Heart left ventricle (tissue), 16 donors: ENCODE results near the gene AGXT. TPM values are rescaled to one million over a fixed set of nuclear protein-coding genes. Genes with fewer than 3 reads are reported as not detected.

Source experiments
- ATAC-seq, 4 donors: fragments of 200-7000 bp; cut with Tn5 transposase; one replicate each; pipeline ENCODE4 v1.9.1; 2020 to 2022; ENCODE audit warnings: moderate library complexity in 4 of 4, mild to moderate bottlenecking in 3 of 4, moderate number of reproducible peaks in 1 of 4
- DNase-seq, 5 donors: peaks; one replicate each; pipeline ENCODE4 v3.0.0-alpha.2; 2020
- H3K27ac ChIP-seq, 12 donors: fragments of 200-600 bp; sonication (generic) in 4 of 12; one replicate each; pipeline versions ENCODE4 v1.5.0 to v1.8.0; 2016 to 2022; ENCODE audit warnings: mild to moderate bottlenecking in 2 of 12
- H3K27me3 ChIP-seq, 9 donors: fragments of 200-600 bp; sonication (generic) in 2 of 9; one replicate each; pipeline versions ENCODE4 v1.5.1 to v1.8.0; 2016 to 2022; ENCODE audit warnings: mild to moderate bottlenecking in 3 of 9
- H3K36me3 ChIP-seq, 9 donors: fragments of 200-600 bp; sonication (generic) in 2 of 9; one replicate each; pipeline versions ENCODE4 v1.5.0 to v1.8.0; 2018 to 2022; ENCODE audit warnings: mild to moderate bottlenecking in 2 of 9
- H3K4me1 ChIP-seq, 12 donors: fragments of 200-600 bp; sonication (generic) in 4 of 12; one replicate each; pipeline versions ENCODE4 v1.5.0 to v1.8.0; 2016 to 2022; ENCODE audit warnings: mild to moderate bottlenecking in 3 of 12
- H3K4me3 ChIP-seq, 12 donors: fragments of 200-600 bp; sonication (generic) in 4 of 12; one replicate each; pipeline versions ENCODE4 v1.5.0 to v1.8.0; 2017 to 2022; ENCODE audit warnings: mild to moderate bottlenecking in 9 of 12, moderate library complexity in 4 of 12
- H3K9me3 ChIP-seq, 12 donors: fragments of 200-600 bp; sonication (generic) in 4 of 12; one replicate each; pipeline versions ENCODE4 v1.5.0 to v1.8.0; 2016 to 2022; ENCODE audit warnings: mild to moderate bottlenecking in 1 of 12
- POLR2A ChIP-seq, 2 donors: fragments of 450-650 bp; IDR thresholded peaks; one replicate each; pipeline ENCODE4 v1.6.1; 2017; ENCODE audit warnings: antibody characterized with exemption in 2 of 2, mild to moderate bottlenecking in 2 of 2, moderate library complexity in 2 of 2
- WGBS, 4 donors: extraction: QIAGEN DNeasy Blood & Tissue Kit in 2 of 4; methylation state at CpG; one replicate each; pipeline versions ENCODE4 v1.1.5 to v1.1.7; 2013 to 2018; 5-methylcytosine and 5-hydroxymethylcytosine counted together
- intact Hi-C, 10 donors: fragments of 100-400 bp; cut with DNase I; formaldehyde crosslinking; loops; one replicate each; pipeline versions ENCODE4 v1.11.1 to v1.14.2; 2022
- polyA plus RNA-seq, 2 donors: library from polyadenylated mRNA; stranded (reverse); fragments of 200-250 nt; gene quantifications; one replicate each; pipeline ENCODE4 v1.2.3, GENCODE V29; 2013
- total RNA-seq, 9 donors: library from RNA; depleted of rRNA in 2 of 9; stranded (reverse); fragments of >200 nt in 2 of 9; fragmentation: NEBNext Ultra II Directional in 3 of 9; extraction: Animal tissue kit (Norgen Biotek cat#: 25700) in 3 of 9; gene quantifications; one replicate each; pipeline versions ENCODE4 v1.1.0 to v1.2.4, GENCODE V29; 2016 to 2023
- TF ChIP-seq, protein P1 (sequence below), 12 donors: fragments of 200-600 bp; sonication (generic) in 4 of 12; IDR thresholded peaks; one replicate each; pipeline versions ENCODE4 v1.5.0 to v1.8.0; 2018 to 2022; ENCODE audit warnings: antibody characterized with exemption in 12 of 12, mild to moderate bottlenecking in 5 of 12
- donor health status: ischemic (EF 13 %, LVEDD 7.1; RV severe dilation, severe dysfunction).
- donor health status: healthy with polysubstance abuse.
- donor health status: DM: no; HTN: yes; CAD: no.
- donor health status: DM: no; HTN: no; CAD: no.
- donor health status: ischemic (EF 25% LVEDD 6.9; RV normal size, moderate dysfunction).
- donor health status: ischemic (EF 25% LVEDD 5.7; RV mildly dilated, moderate dysfunction).
- donor health status: healthy.
- donor health status: DM: yes; HTN: yes; CAD: no.
- donor health status: ischemic (EF 35%, LVEDD 5.7; RV mildly dilated, moderate dysfunction).
- donor health status: nonischemic (EF 11% LVEDD 7.7; RV severe dilation, severe dysfunction).
- donor health status: DM: yes; HTN: yes; CAD: no.
- donor health status: PGD.
- donor health status: ischemic (EF 29% LVEDD 5.4; RV normal size, mild dysfunction).
- donor health status: nonischemic (EF 23%, LVEDD 6.1; RV moderate dilation, normal function).

The AGXT gene
- total and polyA plus RNA-seq, 11 donors: 0.06 TPM; not detected in 10

DNA sequence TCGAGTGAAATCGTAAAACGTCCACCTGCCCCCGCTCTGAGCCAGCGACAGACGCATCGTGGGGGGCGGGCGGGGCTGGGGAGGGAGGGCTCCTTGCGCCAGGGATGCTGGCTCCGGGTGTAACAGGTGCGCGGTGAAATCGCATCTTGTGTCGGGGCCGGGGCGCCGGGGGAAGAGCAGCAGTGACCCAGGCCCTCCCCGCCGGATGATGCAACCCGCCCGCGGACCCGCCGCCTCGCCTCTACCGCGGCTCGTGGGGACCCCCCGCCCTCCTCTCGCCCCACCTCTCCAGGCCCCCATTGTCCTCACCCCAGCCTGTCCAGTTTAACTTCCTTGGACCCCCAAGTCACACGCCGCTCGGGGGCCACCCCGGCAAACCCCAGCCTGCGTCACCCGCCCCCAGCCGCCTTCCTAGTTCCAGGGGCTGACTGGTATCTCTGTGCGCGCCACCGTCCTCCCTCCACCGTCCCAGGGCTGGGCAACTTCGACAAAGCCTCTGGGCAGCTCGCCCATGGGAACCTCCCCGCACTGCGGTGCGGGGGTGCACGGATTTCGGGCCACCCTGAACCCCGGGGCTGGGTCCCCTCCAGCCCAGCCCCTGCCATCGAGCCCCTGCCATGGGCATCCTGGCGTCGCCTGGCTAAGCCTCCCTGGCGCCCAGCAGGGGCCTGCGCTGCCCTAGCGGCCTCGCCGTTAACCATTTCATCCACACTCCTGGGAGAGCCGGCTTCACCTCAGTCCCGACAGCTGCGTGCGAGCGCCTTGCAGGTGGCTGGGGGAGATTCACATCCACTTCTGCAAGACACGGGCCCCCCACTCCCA lies 47.8 kb upstream of the AGXT start:
- 1 to 5% (median 2%) methylated on average over 10 to 64 of the region's 64 CpGs for WGBS, 4 donors
- Histone ChIP-seq H3K9me3 (peaks cover 0 to 6% (median 0%) of the 10 kb centered on the region in 12 donors), H3K4me3 (peak overlapping the region in 9 of 12 donors; percentile 6 to 49 (median 15)), H3K36me3 (no peaks in the 10 kb centered on the region), H3K27ac (no peak overlapping the region), H3K4me1 (peaks cover 0 to 29% (median 7%) of the 10 kb centered on the region in 12 donors), H3K27me3 (peaks cover 33 to 79% (median 67%) of the 10 kb centered on the region in 9 donors)
- DNase-seq: peak in 2 of 5 donors; percentile 21 to 47
- TF ChIP-seq POLR2A (IDR thresholded peaks at IDR 0.05): no peak
- TF ChIP-seq, protein P1, sequence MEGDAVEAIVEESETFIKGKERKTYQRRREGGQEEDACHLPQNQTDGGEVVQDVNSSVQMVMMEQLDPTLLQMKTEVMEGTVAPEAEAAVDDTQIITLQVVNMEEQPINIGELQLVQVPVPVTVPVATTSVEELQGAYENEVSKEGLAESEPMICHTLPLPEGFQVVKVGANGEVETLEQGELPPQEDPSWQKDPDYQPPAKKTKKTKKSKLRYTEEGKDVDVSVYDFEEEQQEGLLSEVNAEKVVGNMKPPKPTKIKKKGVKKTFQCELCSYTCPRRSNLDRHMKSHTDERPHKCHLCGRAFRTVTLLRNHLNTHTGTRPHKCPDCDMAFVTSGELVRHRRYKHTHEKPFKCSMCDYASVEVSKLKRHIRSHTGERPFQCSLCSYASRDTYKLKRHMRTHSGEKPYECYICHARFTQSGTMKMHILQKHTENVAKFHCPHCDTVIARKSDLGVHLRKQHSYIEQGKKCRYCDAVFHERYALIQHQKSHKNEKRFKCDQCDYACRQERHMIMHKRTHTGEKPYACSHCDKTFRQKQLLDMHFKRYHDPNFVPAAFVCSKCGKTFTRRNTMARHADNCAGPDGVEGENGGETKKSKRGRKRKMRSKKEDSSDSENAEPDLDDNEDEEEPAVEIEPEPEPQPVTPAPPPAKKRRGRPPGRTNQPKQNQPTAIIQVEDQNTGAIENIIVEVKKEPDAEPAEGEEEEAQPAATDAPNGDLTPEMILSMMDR (IDR thresholded peaks at IDR 0.05): no peak
- peak in 2 of 4 donors; percentile 10 to 22 for ATAC-seq
- intact Hi-C loops: no loop called here

DNA sequence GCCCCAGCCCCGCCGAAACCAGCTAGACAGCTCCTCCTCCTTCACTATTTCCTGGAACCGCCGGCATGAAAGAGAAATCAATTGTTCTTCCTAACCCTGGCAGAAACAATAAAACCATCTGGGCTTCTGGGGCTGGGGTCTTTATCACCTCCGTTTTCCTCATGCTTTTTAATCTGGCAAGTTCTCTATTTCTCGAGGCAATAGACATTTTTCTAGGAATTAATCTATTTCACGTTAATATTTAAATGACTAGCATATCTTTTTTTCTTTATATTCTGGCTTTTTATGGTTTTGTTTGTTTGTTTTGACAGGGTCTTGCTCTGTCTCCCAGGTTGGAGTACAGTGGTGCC lies 47.2 kb upstream of the AGXT start:
- Histone ChIP-seq H3K4me3 (no peak overlapping the region), H3K36me3 (no peaks in the 10 kb centered on the region), H3K4me1 (peaks cover 0 to 29% (median 7%) of the 10 kb centered on the region in 12 donors), H3K27me3 (peaks cover 33 to 85% (median 67%) of the 10 kb centered on the region in 9 donors), H3K27ac (no peak overlapping the region), H3K9me3 (peaks cover 0 to 6% (median 0%) of the 10 kb centered on the region in 12 donors)
- no peak for TF ChIP-seq POLR2A (IDR thresholded peaks at IDR 0.05)
- TF ChIP-seq, protein P1 (IDR thresholded peaks at IDR 0.05): no peak
- ATAC-seq (no peak), DNase-seq (no peak)
- WGBS, 4 donors: 18 to 32% (median 29%) methylated on average over 7 of the region's 7 CpGs
- intact Hi-C loops: no loop called here

DNA sequence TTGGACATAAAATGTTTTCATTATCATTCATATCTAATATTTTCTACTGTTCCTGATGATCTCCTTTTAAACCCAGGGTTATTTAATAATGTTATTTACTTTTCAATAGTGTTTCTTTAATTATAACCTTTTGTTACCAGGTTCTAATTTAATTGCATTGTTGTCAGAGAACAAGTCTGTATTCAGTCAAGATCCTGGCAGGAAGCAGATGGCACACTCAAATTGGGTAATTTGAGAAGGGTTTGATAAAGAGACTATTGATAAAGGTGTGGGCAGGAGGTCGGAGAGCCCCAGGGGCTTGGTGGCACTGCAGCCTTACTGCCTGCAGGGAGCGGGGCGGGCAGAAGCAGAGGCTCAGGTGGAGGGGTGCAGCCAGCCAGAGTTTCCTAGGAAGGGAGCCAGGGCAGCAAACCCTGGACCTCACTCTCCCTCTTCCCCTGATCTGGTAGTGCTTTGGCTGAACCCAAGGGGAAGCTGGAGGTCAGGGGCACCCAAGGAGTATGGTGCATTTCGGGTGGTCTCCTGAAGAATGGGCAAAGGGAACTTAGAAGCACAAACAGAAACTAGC lies 46.3 kb upstream of the AGXT start:
- H3K4me3 ChIP-seq: no peak overlapping the region
- DNase-seq (no peak), ATAC-seq (no peak)
- TF ChIP-seq POLR2A (IDR thresholded peaks at IDR 0.05): no peak
- TF ChIP-seq, protein P1 (IDR thresholded peaks at IDR 0.05): no peak
- peaks cover 0 to 6% (median 0%) of the 10 kb centered on the region in 12 donors for H3K9me3 ChIP-seq
- 64 to 79% (median 71%) methylated on average over 4 of the region's 4 CpGs for WGBS, 4 donors
- peaks cover 33 to 95% (median 72%) of the 10 kb centered on the region in 9 donors for H3K27me3 ChIP-seq
- H3K4me1 ChIP-seq: peaks cover 0 to 29% (median 7%) of the 10 kb centered on the region in 12 donors
- H3K36me3 ChIP-seq: no peaks in the 10 kb centered on the region
- no peak overlapping the region for H3K27ac ChIP-seq
- intact Hi-C loops: no loop called here
